HG02973 (cell line): ENCODE data around the gene CTSZ.
A peak's percentile ranks its signal among the peaks of the same experiment; 100 is the strongest.

ENCODE experiments used
- ATAC-seq: cut with Tn5 transposase; IDR thresholded peaks from one replicate; pipeline ENCODE4 v1.9.1; 2021; ENCODE audit warnings: moderate library complexity; ENCODE audit not compliant: unreplicated experiment

The CTSZ gene

GRCh38 chr20:59032023-59032712, 25.1 kb upstream of the CTSZ start, which contains the start of gene ATP5F1E:
Gene ATP5F1E, minus strand, starts transcription at chr20:59032335. Its CDS starts 84 bp downstream, at chr20:59032251.
- peak; percentile 89 for ATAC-seq

- no peak for ATAC-seq
Observed at GRCh38 chr20:59031564-59032022, 24.5 kb upstream of the CTSZ start.

GRCh38 chr20:59030911-59031563, 24.0 kb upstream of the CTSZ start:
- no peak for ATAC-seq

- ATAC-seq = no peak
Observed at GRCh38 chr20:59028812-59029211, 21.8 kb upstream of the CTSZ start.

- no peak for ATAC-seq
Observed at GRCh38 chr20:59027741-59028320, 20.8 kb upstream of the CTSZ start.

GRCh38 chr20:59026904-59027740, 20.1 kb upstream of the CTSZ start:
- ATAC-seq = no peak

- no peak for ATAC-seq
Observed at GRCh38 chr20:59025511-59025910, 18.5 kb upstream of the CTSZ start.

GRCh38 chr20:59025086-59025485, 18.0 kb upstream of the CTSZ start:
- no peak for ATAC-seq

GRCh38 chr20:59024111-59024530, 17.1 kb upstream of the CTSZ start:
- ATAC-seq = no peak

GRCh38 chr20:59023616-59024015, 16.6 kb upstream of the CTSZ start:
- ATAC-seq = no peak

- no peak for ATAC-seq
Observed at GRCh38 chr20:59022754-59023153, 15.7 kb upstream of the CTSZ start.

- ATAC-seq = no peak
Observed at GRCh38 chr20:59020938-59021551, 14.0 kb upstream of the CTSZ start.

GRCh38 chr20:59019217-59019616, 12.2 kb upstream of the CTSZ start, which contains the start of gene TUBB1:
Gene TUBB1, plus strand, starts transcription at chr20:59019429. Its CDS starts 94 bp downstream, at chr20:59019523.
- ATAC-seq = no peak

- no peak for ATAC-seq
Observed at GRCh38 chr20:59018817-59019216, 11.8 kb upstream of the CTSZ start.

GRCh38 chr20:59017493-59018231, 10.6 kb upstream of the CTSZ start:
- ATAC-seq = no peak

- ATAC-seq = no peak
Observed at GRCh38 chr20:59016795-59017492, 9.9 kb upstream of the CTSZ start.

- no peak for ATAC-seq
Observed at GRCh38 chr20:59015812-59016711, 9.0 kb upstream of the CTSZ start.

- ATAC-seq = no peak
Observed at GRCh38 chr20:59015411-59015810, 8.4 kb upstream of the CTSZ start.
